HUDEP-2 (cell line): ENCODE data around the gene RPS6KA5.
"Not testable (repeated sequence)": the region's sequence is repeated elsewhere in the genome, so short reads cannot be mapped to it uniquely, and the experiment has no call there.

ENCODE experiments used
- DNase-seq, 76 experiments: peaks; one replicate each; lab custom pipeline; 2025; ENCODE audit not compliant: unreplicated experiment in 76 of 76; lab: John Stamatoyannopoulos, UW

Gene RPS6KA5

GRCh38 chr14:90991690-90992443, 68.6 kb downstream of the RPS6KA5 start:
- no peak for DNase-seq

DNA sequence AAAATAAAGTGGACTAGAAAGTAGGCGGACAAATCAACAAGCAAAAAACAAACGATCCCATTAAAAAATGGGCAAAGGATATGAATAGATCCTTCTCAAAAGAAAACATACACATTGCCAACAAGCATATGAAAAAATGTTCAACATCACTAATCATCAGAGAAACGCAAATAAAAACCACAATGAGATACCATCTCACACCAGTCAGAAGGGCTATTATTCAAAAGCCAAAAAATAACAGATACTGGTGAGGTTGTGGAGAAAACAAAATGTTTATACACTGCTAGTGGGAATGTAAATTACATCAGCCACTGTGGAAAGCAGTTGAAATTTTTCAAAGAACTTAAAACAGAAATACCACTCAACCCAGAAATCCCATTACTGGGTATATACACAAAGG, 70.3 kb downstream of the RPS6KA5 start:
- no peak for DNase-seq

GRCh38 chr14:90987140-90987539, 73.3 kb downstream of the RPS6KA5 start:
- no peak for DNase-seq

DNA sequence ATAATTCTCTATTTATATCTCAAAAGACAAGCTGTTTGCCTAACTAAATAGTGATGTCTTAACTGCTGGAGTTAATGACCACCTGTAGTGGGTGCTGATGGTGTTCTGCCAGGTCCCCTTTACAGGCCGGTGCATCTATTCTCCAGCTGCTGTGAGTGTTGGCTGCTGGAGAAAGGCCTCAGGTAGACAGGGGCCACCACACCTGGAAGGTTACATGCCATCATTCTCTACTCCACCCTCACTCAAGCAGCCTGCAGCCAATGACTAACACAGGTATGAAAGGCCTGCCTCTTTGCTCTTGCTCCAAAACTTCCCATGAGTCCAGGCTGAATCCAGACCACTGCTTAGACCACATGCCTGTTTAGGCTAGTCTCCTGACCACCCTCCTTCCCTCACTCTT, 73.9 kb downstream of the RPS6KA5 start:
- DNase-seq: no peak

- no peak for DNase-seq
These were observed 74.7 kb downstream of the RPS6KA5 start for GRCh38 chr14:90985601-90986242.

GRCh38 chr14:90983560-90983959, 76.9 kb downstream of the RPS6KA5 start:
- DNase-seq: no peak

- DNase-seq: no peak
These were observed 78.8 kb downstream of the RPS6KA5 start for GRCh38 chr14:90981636-90982035.

DNA sequence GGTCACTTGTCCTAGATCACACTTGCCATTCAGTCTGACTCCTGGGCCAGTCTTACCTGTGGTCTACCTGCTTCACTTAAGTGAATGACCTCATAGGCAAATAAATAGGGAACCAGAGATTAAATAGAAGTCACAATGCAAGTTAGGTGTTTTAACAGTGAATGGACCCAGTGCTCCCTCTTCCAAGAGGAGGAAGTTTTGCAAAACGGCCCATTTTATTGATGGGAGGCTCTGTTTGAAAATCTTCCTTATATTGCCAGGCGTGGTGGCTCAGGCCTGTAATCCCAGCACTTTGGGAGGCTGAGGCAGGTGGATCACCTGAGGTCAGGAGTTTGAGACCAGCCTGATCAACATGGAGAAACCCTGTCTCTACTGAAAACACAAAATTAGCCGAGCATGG, 79.8 kb downstream of the RPS6KA5 start:
- DNase-seq: not testable (repeated sequence)

- DNase-seq: no peak
These were observed 80.9 kb downstream of the RPS6KA5 start for GRCh38 chr14:90979515-90979914.

GRCh38 chr14:90976101-90976500, 84.3 kb downstream of the RPS6KA5 start:
- no peak for DNase-seq

GRCh38 chr14:90971687-90972086, 88.8 kb downstream of the RPS6KA5 start:
- DNase-seq: no peak

DNA sequence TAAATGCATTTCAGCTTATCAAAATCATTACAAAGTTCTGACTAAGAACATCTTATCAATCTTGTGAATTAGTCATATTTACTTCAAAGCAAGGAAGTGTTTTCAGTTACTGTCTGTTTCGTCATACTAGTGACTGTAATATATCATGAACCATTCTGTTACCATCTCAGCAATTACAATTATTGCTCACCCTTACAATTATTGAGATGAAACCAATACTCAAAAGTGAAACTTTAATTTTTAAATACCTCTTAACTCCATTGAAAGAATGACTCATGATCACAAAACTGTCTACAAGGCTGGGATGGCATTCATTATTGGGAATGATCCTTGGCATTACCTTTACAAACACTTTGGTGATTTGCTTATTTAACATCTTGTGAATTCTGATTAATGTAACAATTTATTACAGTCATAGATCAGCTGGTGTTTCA, 90.3 kb downstream of the RPS6KA5 start:
- peak in 4 of 76 experiments; percentile 2 to 18 (median 6) for DNase-seq

DNA sequence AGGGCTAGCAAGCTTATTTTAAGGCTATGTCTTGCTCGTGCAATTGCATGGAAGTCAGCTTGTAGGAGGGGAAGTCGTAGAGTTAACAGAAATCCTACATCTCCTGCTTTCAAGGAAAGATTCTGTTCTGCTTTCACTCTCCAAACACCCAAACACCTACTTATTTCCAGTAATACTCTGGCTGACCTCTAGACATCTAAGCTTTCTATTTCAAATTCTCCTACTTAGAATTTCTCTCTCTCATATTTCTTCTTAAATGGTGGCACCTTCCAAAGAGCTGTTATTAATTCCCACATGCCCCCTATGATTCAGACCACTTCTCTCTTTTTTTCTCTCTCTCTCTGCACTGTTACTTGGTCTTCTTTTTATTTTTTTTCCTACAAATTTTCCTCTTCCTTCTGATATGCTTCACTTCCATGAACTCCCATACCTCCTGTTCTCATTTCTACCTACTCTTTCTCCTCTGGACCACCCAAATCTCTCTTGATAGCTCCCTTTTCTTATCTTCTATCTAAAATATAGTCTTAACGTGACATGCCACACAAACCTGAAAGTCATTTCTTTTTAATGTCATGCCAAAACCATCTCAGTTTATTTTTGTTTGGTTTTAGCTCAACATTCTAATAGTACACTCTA, 90.8 kb downstream of the RPS6KA5 start:
- no peak for DNase-seq

GRCh38 chr14:90968025-90968424, 92.4 kb downstream of the RPS6KA5 start:
- no peak for DNase-seq

DNA sequence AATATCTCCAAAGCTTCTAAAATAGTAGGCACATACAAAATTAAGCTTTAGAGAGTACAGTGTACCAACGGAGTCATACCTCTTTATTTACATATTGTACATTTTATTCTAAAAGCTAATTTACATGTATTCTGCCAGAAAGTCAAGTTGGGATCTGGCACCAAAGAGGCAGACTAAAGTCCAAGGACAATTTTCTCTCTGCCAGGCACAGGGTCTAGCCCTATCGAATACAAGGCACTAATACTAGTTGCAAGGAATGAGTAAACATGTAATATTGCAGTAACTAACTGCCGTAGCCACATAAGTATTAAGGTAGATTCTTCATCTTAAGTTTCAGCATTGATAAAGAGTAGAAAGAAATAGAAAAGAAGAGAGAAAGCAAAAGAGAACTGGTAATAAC, 93.9 kb downstream of the RPS6KA5 start:
- no peak for DNase-seq

- no peak for DNase-seq
These were observed 94.7 kb downstream of the RPS6KA5 start for GRCh38 chr14:90965765-90966164.

- no peak for DNase-seq
These were observed 97.1 kb downstream of the RPS6KA5 start for GRCh38 chr14:90963343-90963742.

DNA sequence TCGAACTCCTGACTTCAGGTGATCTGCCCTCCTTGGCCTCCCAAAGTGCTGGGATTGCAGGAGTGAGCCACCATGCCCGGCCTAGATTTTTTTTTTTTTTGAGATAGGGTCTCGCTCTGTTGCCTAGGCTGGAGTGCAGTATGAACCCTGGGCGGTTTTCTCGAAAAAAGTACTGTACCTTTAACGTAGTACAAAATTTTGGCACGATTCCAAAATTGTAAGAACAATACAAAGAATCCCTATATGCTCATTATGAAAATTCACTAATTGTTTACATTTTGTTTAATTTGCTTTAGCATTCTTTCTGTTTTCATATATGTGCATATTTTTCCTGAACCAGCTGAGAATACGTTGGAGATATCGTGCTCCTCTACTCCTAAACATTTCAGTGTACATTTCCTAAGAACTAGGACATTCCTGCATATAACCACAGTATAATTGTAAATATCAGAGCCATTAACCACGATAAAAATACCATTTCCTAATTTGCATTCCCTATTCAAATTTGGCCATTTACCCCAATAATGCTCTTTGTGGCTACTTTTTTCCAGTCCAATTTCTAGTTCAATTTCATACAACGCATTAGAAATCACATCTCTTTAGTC, 97.8 kb downstream of the RPS6KA5 start:
- DNase-seq: no peak

DNA sequence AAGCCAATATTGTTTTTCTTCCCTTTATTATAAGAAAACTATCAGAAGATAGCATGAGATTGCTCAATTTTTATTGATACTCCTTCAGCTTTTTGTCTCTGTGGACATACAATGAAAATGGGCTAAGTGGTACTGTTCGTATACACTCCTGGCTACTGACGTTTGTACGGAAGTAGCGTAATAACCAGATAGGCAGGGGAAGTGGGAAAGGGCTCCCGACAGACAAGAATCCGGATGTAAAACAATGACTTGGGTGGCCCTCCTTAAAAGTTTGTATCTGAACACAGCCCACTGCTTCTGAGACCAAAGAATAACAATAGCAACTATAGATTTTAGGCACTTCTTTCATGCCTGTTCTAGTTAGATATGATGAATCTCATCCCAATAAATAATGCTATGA, 99.6 kb downstream of the RPS6KA5 start:
- no peak for DNase-seq

GRCh38 chr14:90959344-90959743, 101.1 kb downstream of the RPS6KA5 start:
- no peak for DNase-seq

DNA sequence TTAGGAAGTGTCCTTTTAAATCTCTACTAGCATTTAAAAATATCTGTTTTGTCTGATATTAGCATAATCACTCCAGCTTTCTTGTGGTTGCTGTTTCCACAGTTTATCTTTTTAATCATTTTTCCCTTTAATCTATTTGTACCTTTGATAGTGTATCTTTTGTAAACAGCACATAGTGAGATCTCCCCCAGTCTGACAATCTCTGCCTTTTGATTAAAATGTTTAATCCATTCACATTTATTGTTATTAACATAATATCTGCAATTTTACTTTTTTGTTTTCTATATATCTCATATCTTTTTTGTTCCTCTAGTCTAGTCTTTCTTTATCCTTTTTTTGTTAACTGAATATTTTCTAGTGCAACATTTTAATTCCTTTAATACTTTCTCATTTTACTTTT, 104.2 kb downstream of the RPS6KA5 start:
- no peak for DNase-seq
